Measurements from ENCODE around the gene PAPSS1.
A peak's percentile ranks its signal among the peaks of the same experiment; 100 is the strongest.

The PAPSS1 gene

GRCh38 chr4:107742791-107743190 is 22.8 kb upstream of the PAPSS1 start:
- Mint-ChIP-seq H3K4me3 (no peak overlapping the region), H3K27ac (no peak overlapping the region), H3K36me3 (ENCODE audit: low read depth) (no peaks in the 10 kb centered on the region), H3K9me3 (peaks cover 6% of the 10 kb centered on the region), H3K27me3 (ENCODE audit: low read depth) (no peaks in the 10 kb centered on the region), H3K4me1 (peaks cover 25% of the 10 kb centered on the region)
- no peak for TF ChIP-seq CTCF (IDR thresholded peaks at IDR 0.05; ENCODE audit: unreplicated experiment in 3 of 3)

- no peak overlapping the region for H3K4me3 Mint-ChIP-seq
- H3K4me1 Mint-ChIP-seq, result peaks cover 30% of the 10 kb centered on the region
- peaks cover 6% of the 10 kb centered on the region for H3K9me3 Mint-ChIP-seq
- peak overlapping the region in 2 of 3 experiments; percentile 4 to 7 for H3K27ac Mint-ChIP-seq
- H3K27me3 Mint-ChIP-seq (ENCODE audit: low read depth), result no peaks in the 10 kb centered on the region
- no peak for TF ChIP-seq CTCF (IDR thresholded peaks at IDR 0.05; ENCODE audit: unreplicated experiment in 3 of 3)
- no peaks in the 10 kb centered on the region for H3K36me3 Mint-ChIP-seq (ENCODE audit: low read depth)
Observed at GRCh38 chr4:107742196-107742595, 22.2 kb upstream of the PAPSS1 start.

GRCh38 chr4:107740950-107741701 is 21.1 kb upstream of the PAPSS1 start:
- H3K9me3 Mint-ChIP-seq, result peaks cover 6% of the 10 kb centered on the region
- peak overlapping the region; percentile 88 to 94 (median 89) for H3K27ac Mint-ChIP-seq
- no peaks in the 10 kb centered on the region for H3K27me3 Mint-ChIP-seq (ENCODE audit: low read depth)
- H3K36me3 Mint-ChIP-seq (ENCODE audit: low read depth), result no peaks in the 10 kb centered on the region
- peaks cover 40% of the 10 kb centered on the region for H3K4me1 Mint-ChIP-seq
- TF ChIP-seq CTCF (IDR thresholded peaks at IDR 0.05; ENCODE audit: unreplicated experiment in 3 of 3), result no peak
- H3K4me3 Mint-ChIP-seq, result peak overlapping the region in 1 of 3 experiments; percentile 42

- H3K4me1 Mint-ChIP-seq, result peaks cover 48% of the 10 kb centered on the region
- TF ChIP-seq CTCF (IDR thresholded peaks at IDR 0.05; ENCODE audit: unreplicated experiment in 3 of 3), result peak; percentile 17 to 43 (median 37)
- H3K9me3 Mint-ChIP-seq, result peaks cover 4% of the 10 kb centered on the region
- H3K27ac Mint-ChIP-seq, result peak overlapping the region; percentile 88 to 94 (median 89)
- no peaks in the 10 kb centered on the region for H3K36me3 Mint-ChIP-seq (ENCODE audit: low read depth)
- no peaks in the 10 kb centered on the region for H3K27me3 Mint-ChIP-seq (ENCODE audit: low read depth)
- H3K4me3 Mint-ChIP-seq, result peak overlapping the region in 1 of 3 experiments; percentile 42
Observed at GRCh38 chr4:107740381-107740780, 20.3 kb upstream of the PAPSS1 start.

- Mint-ChIP-seq H3K4me3 (no peak overlapping the region), H3K9me3 (peaks cover 2% of the 10 kb centered on the region), H3K27ac (peak overlapping the region in 2 of 3 experiments; percentile 37 to 66), H3K27me3 (ENCODE audit: low read depth) (no peaks in the 10 kb centered on the region), H3K36me3 (ENCODE audit: low read depth) (no peaks in the 10 kb centered on the region), H3K4me1 (peaks cover 75% of the 10 kb centered on the region)
- no peak for TF ChIP-seq CTCF (IDR thresholded peaks at IDR 0.05; ENCODE audit: unreplicated experiment in 3 of 3)
Observed at GRCh38 chr4:107737450-107737849, 17.4 kb upstream of the PAPSS1 start.
